H1 (cell line): ENCODE results near the gene NOL9. TPM values are rescaled to one million over a fixed set of nuclear protein-coding genes. Genes with fewer than 3 reads are reported as not detected.

Experiments used
- BCL11A ChIP-seq, 2 experiments: IDR thresholded peaks; one replicate each; pipeline ENCODE4 v1.6.1; 2011; ENCODE audit warnings: low read depth in 2 of 2, low read length in 2 of 2, mild to moderate bottlenecking in 2 of 2
- CEBPB ChIP-seq: IDR thresholded peaks from 2 replicates; pipeline ENCODE4 v1.6.1; 2012; ENCODE audit warnings: low read depth, low read length
- GABPA ChIP-seq: IDR thresholded peaks from 2 replicates; pipeline ENCODE4 v1.6.1; 2011; ENCODE audit warnings: mild to moderate bottlenecking, low read length, moderate library complexity, borderline replicate concordance; ENCODE audit not compliant: insufficient read depth
- GTF2F1 ChIP-seq: IDR thresholded peaks from 2 replicates; pipeline ENCODE4 v1.6.1; 2012; ENCODE audit warnings: low read depth, low read length, improper control_type of control experiment, borderline replicate concordance
- KDM1A ChIP-seq: fragments of 200-600, 300-600 bp; sonication (generic); IDR thresholded peaks from 2 replicates; pipeline ENCODE4 v1.7.1; 2016; ENCODE audit warnings: mild to moderate bottlenecking, low read length, borderline replicate concordance
- MAFK ChIP-seq: IDR thresholded peaks from 2 replicates; pipeline ENCODE4 v1.6.1; 2012; ENCODE audit warnings: low read depth, mild to moderate bottlenecking, improper control_type of control experiment, low read length
- NRF1 ChIP-seq: IDR thresholded peaks from 2 replicates; pipeline ENCODE4 v1.6.1; 2011; ENCODE audit warnings: mild to moderate bottlenecking, low read depth, low read length, improper control_type of control experiment
- POLR2A ChIP-seq, 2 experiments: IDR thresholded peaks; 1 replicate in 1 of 2; 2 replicates in 1 of 2; pipeline ENCODE4 v1.6.1; 2011; ENCODE audit warnings: low read depth in 2 of 2, low read length in 2 of 2, mild to moderate bottlenecking in 2 of 2; ENCODE audit errors: control extremely low read depth in 1 of 2
- RFX5 ChIP-seq: IDR thresholded peaks from 2 replicates; pipeline ENCODE4 v1.6.1; 2011; ENCODE audit warnings: low read depth, low read length, improper control_type of control experiment, borderline replicate concordance
- SAP30 ChIP-seq: fragments of 300-600 bp; sonication (generic); IDR thresholded peaks from 2 replicates; pipeline ENCODE4 v1.7.1; 2012; ENCODE audit warnings: low read length, moderate library complexity, mild to moderate bottlenecking, inconsistent platforms; ENCODE audit not compliant: insufficient read depth, insufficient replicate concordance
- SIN3A ChIP-seq, 2 experiments: IDR thresholded peaks in 1 of 2; conservative IDR thresholded peaks in 1 of 2; 2 replicates each; pipeline ENCODE4 v1.6.1; 2011 to 2012; ENCODE audit warnings: low read length in 2 of 2, improper control_type of control experiment in 1 of 2, low read depth in 1 of 2, mild to moderate bottlenecking in 1 of 2
- SIRT6 ChIP-seq: IDR thresholded peaks from one replicate; pipeline ENCODE4 v1.7.1; 2012; ENCODE audit warnings: low read length, inconsistent platforms
- SP4 ChIP-seq: IDR thresholded peaks from 2 replicates; pipeline ENCODE4 v1.6.1; 2012; ENCODE audit warnings: low read length, inconsistent platforms
- TAF7 ChIP-seq: optimal IDR thresholded peaks from 2 replicates; pipeline ENCODE3; 2011; ENCODE audit warnings: low read depth, mild to moderate bottlenecking, inconsistent platforms, low read length, moderate library complexity, borderline replicate concordance
- polyA plus RNA-seq, 7 experiments: library from polyadenylated mRNA; depleted of rRNA in 3 of 7; stranded (reverse) in 5 of 7; unstranded in 2 of 7; fragments of >200 nt in 5 of 7; fragments of 200-250 nt in 2 of 7; gene quantifications; 1 replicate in 5 of 7; 2 replicates in 1 of 7; 4 replicates in 1 of 7; pipeline versions ENCODE4 v1.2.1 to v1.2.3, GENCODE V29; 2011 to 2013; ENCODE audit warnings: missing spikeins in 2 of 7, mixed read lengths in 2 of 7
- total RNA-seq: library from RNA; stranded (reverse); fragmentation: NEBNext Ultra II Directional; extraction: Animal tissue kit (Norgen Biotek cat#: 25700); gene quantifications from 2 replicates; pipeline ENCODE4 v1.2.1, GENCODE V29; 2021
- TF ChIP-seq, protein P1 (sequence below), 3 experiments: IDR thresholded peaks; 1 replicate in 2 of 3; 2 replicates in 1 of 3; pipeline versions ENCODE4 v1.5.1 to v1.6.1; 2011; ENCODE audit warnings: low read length in 3 of 3, mild to moderate bottlenecking in 3 of 3, inconsistent platforms in 2 of 3, low read depth in 1 of 3, moderate library complexity in 1 of 3; ENCODE audit not compliant: insufficient read depth in 1 of 3; ENCODE audit errors: control extremely low read depth in 1 of 3

NOL9 gene
- total and polyA plus RNA-seq, 2 of the 8 experiments (the other 6 are each of a cell fraction or from before 2014, with no cell fraction given) = 17.1 to 38.1 TPM

DNA sequence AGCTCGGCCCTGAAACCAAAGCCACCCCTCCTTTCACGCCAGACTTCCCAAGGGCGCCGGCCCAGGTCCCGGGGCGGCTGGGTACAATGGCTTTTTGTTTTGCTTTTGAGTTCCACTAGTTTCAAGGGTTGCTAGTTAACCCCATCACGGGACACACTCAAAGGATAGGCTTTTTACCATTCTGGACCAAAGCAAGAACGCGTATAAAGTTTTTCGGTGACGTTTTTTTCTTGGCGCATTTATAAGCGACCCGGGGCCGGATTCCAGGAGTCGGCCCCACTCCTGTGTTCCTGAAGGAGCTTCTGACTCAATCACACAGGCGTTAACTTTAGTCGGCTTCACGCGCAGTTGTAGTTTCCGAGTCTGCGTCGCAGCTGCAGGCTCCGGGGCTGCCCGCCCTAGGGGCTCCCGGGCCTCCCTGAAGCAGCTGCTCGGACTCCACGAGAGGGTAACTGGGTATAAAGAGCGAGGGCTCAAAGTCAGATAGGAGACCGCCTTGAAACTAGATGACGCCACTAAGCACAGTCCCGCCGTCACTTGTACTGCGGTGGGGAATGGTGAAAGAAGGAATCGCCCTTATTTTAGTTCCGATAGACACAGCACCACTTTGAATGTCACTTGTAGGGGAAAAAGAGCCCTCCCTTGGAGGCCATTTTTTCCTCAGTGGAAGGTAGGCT is 49.1 kb upstream of the NOL9 start (continued):
- TF ChIP-seq SIRT6 = no peak
- peak; percentile 15 for TF ChIP-seq TAF7
- no peak for TF ChIP-seq CEBPB
- TF ChIP-seq KDM1A = no peak
- TF ChIP-seq SAP30 = peak; percentile 11
- no peak; the same call in 1 of the 2 replicates for TF ChIP-seq GABPA
- no peak for TF ChIP-seq RFX5
- TF ChIP-seq, protein P1, sequence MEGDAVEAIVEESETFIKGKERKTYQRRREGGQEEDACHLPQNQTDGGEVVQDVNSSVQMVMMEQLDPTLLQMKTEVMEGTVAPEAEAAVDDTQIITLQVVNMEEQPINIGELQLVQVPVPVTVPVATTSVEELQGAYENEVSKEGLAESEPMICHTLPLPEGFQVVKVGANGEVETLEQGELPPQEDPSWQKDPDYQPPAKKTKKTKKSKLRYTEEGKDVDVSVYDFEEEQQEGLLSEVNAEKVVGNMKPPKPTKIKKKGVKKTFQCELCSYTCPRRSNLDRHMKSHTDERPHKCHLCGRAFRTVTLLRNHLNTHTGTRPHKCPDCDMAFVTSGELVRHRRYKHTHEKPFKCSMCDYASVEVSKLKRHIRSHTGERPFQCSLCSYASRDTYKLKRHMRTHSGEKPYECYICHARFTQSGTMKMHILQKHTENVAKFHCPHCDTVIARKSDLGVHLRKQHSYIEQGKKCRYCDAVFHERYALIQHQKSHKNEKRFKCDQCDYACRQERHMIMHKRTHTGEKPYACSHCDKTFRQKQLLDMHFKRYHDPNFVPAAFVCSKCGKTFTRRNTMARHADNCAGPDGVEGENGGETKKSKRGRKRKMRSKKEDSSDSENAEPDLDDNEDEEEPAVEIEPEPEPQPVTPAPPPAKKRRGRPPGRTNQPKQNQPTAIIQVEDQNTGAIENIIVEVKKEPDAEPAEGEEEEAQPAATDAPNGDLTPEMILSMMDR (IDR thresholded peaks at IDR 0.05; ENCODE audit: control extremely low read depth in 1 of 3, insufficient read depth in 1 of 3, low read depth in 1 of 3, low read length in 3 of 3) = no peak
- TF ChIP-seq SP4 = no peak
- no peak for TF ChIP-seq MAFK
- no peak for TF ChIP-seq SIN3A (conservative IDR thresholded peaks at IDR 0.05 in 1 of 2, IDR thresholded peaks at IDR 0.05 in 1 of 2; ENCODE audit: low read depth in 1 of 2, low read length in 2 of 2)
- peak in 1 of 2 experiments; percentile 15; a peak in 1 of 3 replicates for TF ChIP-seq POLR2A (IDR thresholded peaks at IDR 0.05; ENCODE audit: control extremely low read depth in 1 of 2, low read depth in 2 of 2, low read length in 2 of 2)
- TF ChIP-seq GTF2F1 = no peak
- no peak for TF ChIP-seq NRF1
- no peak for TF ChIP-seq BCL11A (IDR thresholded peaks at IDR 0.05; ENCODE audit: low read depth in 2 of 2, low read length in 2 of 2)
